GM23338 (cell line): ENCODE measurements around the gene PRDM7. TPM values are rescaled to one million over a fixed set of nuclear protein-coding genes. Genes with fewer than 3 reads are reported as not detected.

Experiments used
- ATAC-seq: fragments of 200-7000 bp; cut with Tn5 transposase; 3 replicates; pipeline ENCODE4 v1.9.1; 2020
- DNase-seq: peaks from one replicate; pipeline ENCODE4 v3.0.0-alpha.2; 2015; ENCODE audit warnings: low spot score
- H2AFZ ChIP-seq: fragments of 200-600 bp; sonication (generic); 2 replicates; pipeline ENCODE4 v1.8.0; 2016; ENCODE audit warnings: antibody characterized with exemption, mild to moderate bottlenecking, moderate library complexity
- H3F3A ChIP-seq: fragments of 200-600 bp; sonication (generic); replicated peaks from 2 replicates; pipeline ENCODE4 v1.8.0; 2017; ENCODE audit warnings: antibody characterized with exemption, mixed run types, low read depth
- H3K27ac ChIP-seq: fragments of 200-600 bp; sonication (generic); 2 replicates; pipeline ENCODE4 v1.6.1; 2016; ENCODE audit warnings: low read depth
- H3K27me3 ChIP-seq: fragments of 200-600 bp; sonication (generic); 2 replicates; pipeline ENCODE4 v1.8.0; 2016; ENCODE audit warnings: mild to moderate bottlenecking, mixed run types, moderate library complexity; ENCODE audit not compliant: insufficient read depth
- H3K36me3 ChIP-seq: fragments of 200-600 bp; sonication (generic); 2 replicates; pipeline ENCODE4 v1.8.0; 2016; ENCODE audit warnings: mild to moderate bottlenecking; ENCODE audit not compliant: insufficient read depth
- H3K4me1 ChIP-seq: fragments of 200-600 bp; sonication (generic); 2 replicates; pipeline ENCODE4 v1.8.0; 2016; ENCODE audit warnings: mild to moderate bottlenecking, moderate library complexity; ENCODE audit not compliant: insufficient read depth
- H3K4me2 ChIP-seq: fragments of 200-600 bp; sonication (generic); 2 replicates; pipeline ENCODE4 v1.7.1; 2017; ENCODE audit warnings: mixed run types
- H3K4me3 ChIP-seq: fragments of 200-600 bp; sonication (generic); 2 replicates; pipeline ENCODE4 v1.6.1; 2016; ENCODE audit warnings: mixed run types
- H3K79me2 ChIP-seq: fragments of 200-600 bp; sonication (generic); replicated peaks from 2 replicates; pipeline ENCODE4 v1.8.0; 2017; ENCODE audit warnings: mild to moderate bottlenecking; ENCODE audit not compliant: insufficient read depth
- H3K9me2 ChIP-seq: fragments of 200-600 bp; sonication (generic); 2 replicates; pipeline ENCODE4 v1.8.0; 2017; ENCODE audit not compliant: insufficient read depth
- H4K20me1 ChIP-seq: fragments of 200-600 bp; sonication (generic); replicated peaks from 2 replicates; pipeline ENCODE4 v1.8.0; 2017; ENCODE audit warnings: mild to moderate bottlenecking; ENCODE audit not compliant: insufficient read depth
- H3K27ac Mint-ChIP-seq: 2 replicates; pipeline ENCODE4 v1.8.0; 2020; ENCODE audit warnings: inconsistent platforms, mild to moderate bottlenecking, moderate library complexity, mixed read lengths
- H3K27me3 Mint-ChIP-seq: 3 replicates; pipeline ENCODE4 v1.8.0; 2022; ENCODE audit warnings: low read depth, mild to moderate bottlenecking, moderate library complexity, mixed read lengths, inconsistent platforms; ENCODE audit not compliant: insufficient read depth, poor library complexity
- H3K36me3 Mint-ChIP-seq: 3 replicates; pipeline ENCODE4 v1.8.0; 2021; ENCODE audit warnings: low read depth, mild to moderate bottlenecking, inconsistent platforms, moderate library complexity, mixed read lengths
- H3K4me1 Mint-ChIP-seq: 3 replicates; pipeline ENCODE4 v1.8.0; 2020; ENCODE audit warnings: mild to moderate bottlenecking, inconsistent platforms, mixed read lengths
- H3K4me3 Mint-ChIP-seq: 3 replicates; pipeline ENCODE4 v1.8.0; 2021; ENCODE audit warnings: moderate library complexity, mild to moderate bottlenecking, inconsistent platforms, mixed read lengths
- H3K9me3 Mint-ChIP-seq: 3 replicates; pipeline ENCODE4 v1.8.0; 2020; ENCODE audit warnings: moderate library complexity, mild to moderate bottlenecking, inconsistent platforms, mixed read lengths
- CREB1 ChIP-seq: fragments of 250-450 bp; sonication (Bioruptor Pico); IDR thresholded peaks from 2 replicates; pipeline ENCODE4 v1.5.0; 2020; ENCODE audit warnings: low read depth, mild to moderate bottlenecking, moderate library complexity
- EZH2 ChIP-seq: fragments of 200-600 bp; sonication (generic); IDR thresholded peaks from one replicate; pipeline ENCODE4 v1.8.0; 2017; ENCODE audit warnings: antibody characterized with exemption, mild to moderate bottlenecking, low read depth; ENCODE audit not compliant: unreplicated experiment
- EZH2phosphoT487 ChIP-seq: fragments of 200-600 bp; sonication (generic); IDR thresholded peaks from one replicate; pipeline ENCODE4 v1.8.1; 2018; ENCODE audit warnings: antibody characterized with exemption; ENCODE audit not compliant: unreplicated experiment
- JUNB ChIP-seq: IDR thresholded peaks from one replicate; pipeline ENCODE4 v1.6.1; 2016; ENCODE audit warnings: antibody characterized with exemption; ENCODE audit not compliant: unreplicated experiment
- NANOG ChIP-seq: IDR thresholded peaks from 2 replicates; pipeline ENCODE4 v1.6.1; 2016; ENCODE audit warnings: antibody characterized with exemption, borderline replicate concordance
- POLR2AphosphoS5 ChIP-seq: IDR thresholded peaks from 2 replicates; pipeline ENCODE4 v1.6.1; 2016; ENCODE audit warnings: antibody characterized with exemption, low read depth
- STAT1 ChIP-seq: IDR thresholded peaks from one replicate; pipeline ENCODE4 v1.6.1; 2016; ENCODE audit warnings: antibody characterized with exemption; ENCODE audit not compliant: unreplicated experiment
- ZNF114 ChIP-seq: fragments of 250-450 bp; sonication (Bioruptor Pico); IDR thresholded peaks from 2 replicates; pipeline ENCODE4 v1.5.0; 2020; ENCODE audit warnings: mild to moderate bottlenecking, moderate library complexity
- ZNF331 ChIP-seq: fragments of 250-450 bp; sonication (Bioruptor Pico); IDR thresholded peaks from 2 replicates; pipeline ENCODE4 v1.5.0; 2020; ENCODE audit warnings: low read depth, mild to moderate bottlenecking, moderate library complexity
- polyA plus RNA-seq: library from polyadenylated mRNA; unstranded; fragments of >200 nt; fragmentation: Nextera tagmentation; extraction: Ambion mirVana; gene quantifications from 2 replicates; pipeline ENCODE4 v1.2.1, GENCODE V29; 2016
- total RNA-seq: library from RNA; depleted of rRNA; stranded (reverse); fragments of >200 nt; shearing (Covaris generic); gene quantifications from 2 replicates; pipeline ENCODE4 v1.2.3, GENCODE V29; 2014
- TF ChIP-seq, protein P1 (sequence below): IDR thresholded peaks from one replicate; pipeline ENCODE4 v1.6.1; 2018; ENCODE audit warnings: antibody characterized with exemption; ENCODE audit not compliant: unreplicated experiment
- TF ChIP-seq, protein P2 (sequence below): IDR thresholded peaks from 2 replicates; pipeline ENCODE4 v1.6.1; 2016; ENCODE audit warnings: antibody characterized with exemption
- TF ChIP-seq, protein P3 (sequence below), 2 experiments: fragments of 200-600 bp in 1 of 2; sonication (generic) in 1 of 2; conservative IDR thresholded peaks; 2 replicates each; pipeline versions ENCODE4 v1.5.1 to v1.6.1; 2016 to 2017; ENCODE audit warnings: antibody characterized with exemption in 2 of 2, low read depth in 2 of 2, mild to moderate bottlenecking in 2 of 2, moderate library complexity in 1 of 2
- TF ChIP-seq, protein P4 (sequence below): fragments of 250-450 bp; sonication (Bioruptor Pico); IDR thresholded peaks from 2 replicates; pipeline ENCODE4 v1.5.0; 2020; ENCODE audit warnings: mild to moderate bottlenecking, moderate library complexity

The PRDM7 gene
- total and polyA plus RNA-seq, 2 experiments from 2014 or later = 0.08 TPM; not detected in 1

DNA sequence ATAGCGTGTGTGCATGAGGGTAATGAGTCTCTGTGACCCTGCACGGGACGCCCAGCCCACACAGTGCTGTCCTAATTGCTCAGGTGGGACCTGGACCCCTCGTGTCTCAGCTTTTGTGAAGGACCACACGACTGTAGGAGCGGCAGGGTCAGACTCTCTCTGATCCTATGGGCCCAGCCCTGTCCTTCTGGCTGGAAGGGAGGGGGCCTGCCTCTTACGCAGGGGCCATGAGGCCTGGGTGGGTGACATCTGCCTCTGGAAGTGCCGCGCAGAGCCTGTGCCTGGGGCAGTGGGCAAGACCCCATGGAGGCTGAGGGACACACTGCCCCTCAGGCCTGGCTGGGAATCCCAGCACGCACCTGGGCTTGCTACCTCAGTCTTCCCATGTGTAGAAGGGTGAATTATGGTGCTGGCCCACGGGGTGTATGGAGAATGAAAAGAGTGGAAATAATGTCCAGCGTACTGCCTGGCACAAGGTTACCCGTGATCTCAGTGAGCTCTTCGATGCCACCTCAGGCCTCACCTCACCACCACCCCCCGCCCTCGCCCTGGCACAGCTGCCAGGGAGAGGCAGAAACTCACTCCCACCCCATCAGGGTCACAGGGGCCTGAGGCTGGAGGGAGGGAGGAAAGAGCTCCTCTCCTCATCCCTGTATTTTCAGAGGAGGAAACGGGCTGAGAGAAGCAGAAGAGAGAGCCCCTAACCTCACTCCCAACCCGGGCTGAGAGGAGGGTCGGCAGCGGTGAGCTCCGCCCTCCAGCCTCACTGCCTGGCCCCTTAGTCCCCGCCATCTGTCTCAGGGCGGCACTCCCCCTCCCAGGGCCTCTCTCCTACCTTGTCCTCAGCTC is 30.8 kb downstream of the PRDM7 start:
- Histone ChIP-seq H3K4me1 (no peaks in the 10 kb centered on the region; the same call in 1 of the 2 replicates), H3K79me2 (no peaks in the 10 kb centered on the region), H3K4me3 (peak overlapping the region; percentile 70), H3K36me3 (no peaks in the 10 kb centered on the region), H2AFZ (peak overlapping the region; percentile 87; the same call in 1 of the 2 replicates), H4K20me1 (no peaks in the 10 kb centered on the region), H3K4me2 (peak overlapping the region; percentile 90), H3K9me2 (no peaks in the 10 kb centered on the region), H3F3A (peaks cover 8% of the 10 kb centered on the region), H3K27ac (no peak overlapping the region), H3K27me3 (no peaks in the 10 kb centered on the region)
- no peak for TF ChIP-seq EZH2phosphoT487
- TF ChIP-seq STAT1 = no peak
- no peak for TF ChIP-seq NANOG
- TF ChIP-seq, protein P1, sequence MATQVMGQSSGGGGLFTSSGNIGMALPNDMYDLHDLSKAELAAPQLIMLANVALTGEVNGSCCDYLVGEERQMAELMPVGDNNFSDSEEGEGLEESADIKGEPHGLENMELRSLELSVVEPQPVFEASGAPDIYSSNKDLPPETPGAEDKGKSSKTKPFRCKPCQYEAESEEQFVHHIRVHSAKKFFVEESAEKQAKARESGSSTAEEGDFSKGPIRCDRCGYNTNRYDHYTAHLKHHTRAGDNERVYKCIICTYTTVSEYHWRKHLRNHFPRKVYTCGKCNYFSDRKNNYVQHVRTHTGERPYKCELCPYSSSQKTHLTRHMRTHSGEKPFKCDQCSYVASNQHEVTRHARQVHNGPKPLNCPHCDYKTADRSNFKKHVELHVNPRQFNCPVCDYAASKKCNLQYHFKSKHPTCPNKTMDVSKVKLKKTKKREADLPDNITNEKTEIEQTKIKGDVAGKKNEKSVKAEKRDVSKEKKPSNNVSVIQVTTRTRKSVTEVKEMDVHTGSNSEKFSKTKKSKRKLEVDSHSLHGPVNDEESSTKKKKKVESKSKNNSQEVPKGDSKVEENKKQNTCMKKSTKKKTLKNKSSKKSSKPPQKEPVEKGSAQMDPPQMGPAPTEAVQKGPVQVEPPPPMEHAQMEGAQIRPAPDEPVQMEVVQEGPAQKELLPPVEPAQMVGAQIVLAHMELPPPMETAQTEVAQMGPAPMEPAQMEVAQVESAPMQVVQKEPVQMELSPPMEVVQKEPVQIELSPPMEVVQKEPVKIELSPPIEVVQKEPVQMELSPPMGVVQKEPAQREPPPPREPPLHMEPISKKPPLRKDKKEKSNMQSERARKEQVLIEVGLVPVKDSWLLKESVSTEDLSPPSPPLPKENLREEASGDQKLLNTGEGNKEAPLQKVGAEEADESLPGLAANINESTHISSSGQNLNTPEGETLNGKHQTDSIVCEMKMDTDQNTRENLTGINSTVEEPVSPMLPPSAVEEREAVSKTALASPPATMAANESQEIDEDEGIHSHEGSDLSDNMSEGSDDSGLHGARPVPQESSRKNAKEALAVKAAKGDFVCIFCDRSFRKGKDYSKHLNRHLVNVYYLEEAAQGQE = no peak
- TF ChIP-seq JUNB = no peak
- TF ChIP-seq ZNF114 = no peak
- TF ChIP-seq, protein P2, sequence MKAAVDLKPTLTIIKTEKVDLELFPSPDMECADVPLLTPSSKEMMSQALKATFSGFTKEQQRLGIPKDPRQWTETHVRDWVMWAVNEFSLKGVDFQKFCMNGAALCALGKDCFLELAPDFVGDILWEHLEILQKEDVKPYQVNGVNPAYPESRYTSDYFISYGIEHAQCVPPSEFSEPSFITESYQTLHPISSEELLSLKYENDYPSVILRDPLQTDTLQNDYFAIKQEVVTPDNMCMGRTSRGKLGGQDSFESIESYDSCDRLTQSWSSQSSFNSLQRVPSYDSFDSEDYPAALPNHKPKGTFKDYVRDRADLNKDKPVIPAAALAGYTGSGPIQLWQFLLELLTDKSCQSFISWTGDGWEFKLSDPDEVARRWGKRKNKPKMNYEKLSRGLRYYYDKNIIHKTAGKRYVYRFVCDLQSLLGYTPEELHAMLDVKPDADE = no peak
- TF ChIP-seq, protein P3, sequence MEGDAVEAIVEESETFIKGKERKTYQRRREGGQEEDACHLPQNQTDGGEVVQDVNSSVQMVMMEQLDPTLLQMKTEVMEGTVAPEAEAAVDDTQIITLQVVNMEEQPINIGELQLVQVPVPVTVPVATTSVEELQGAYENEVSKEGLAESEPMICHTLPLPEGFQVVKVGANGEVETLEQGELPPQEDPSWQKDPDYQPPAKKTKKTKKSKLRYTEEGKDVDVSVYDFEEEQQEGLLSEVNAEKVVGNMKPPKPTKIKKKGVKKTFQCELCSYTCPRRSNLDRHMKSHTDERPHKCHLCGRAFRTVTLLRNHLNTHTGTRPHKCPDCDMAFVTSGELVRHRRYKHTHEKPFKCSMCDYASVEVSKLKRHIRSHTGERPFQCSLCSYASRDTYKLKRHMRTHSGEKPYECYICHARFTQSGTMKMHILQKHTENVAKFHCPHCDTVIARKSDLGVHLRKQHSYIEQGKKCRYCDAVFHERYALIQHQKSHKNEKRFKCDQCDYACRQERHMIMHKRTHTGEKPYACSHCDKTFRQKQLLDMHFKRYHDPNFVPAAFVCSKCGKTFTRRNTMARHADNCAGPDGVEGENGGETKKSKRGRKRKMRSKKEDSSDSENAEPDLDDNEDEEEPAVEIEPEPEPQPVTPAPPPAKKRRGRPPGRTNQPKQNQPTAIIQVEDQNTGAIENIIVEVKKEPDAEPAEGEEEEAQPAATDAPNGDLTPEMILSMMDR (conservative IDR thresholded peaks at IDR 0.05; ENCODE audit: low read depth in 2 of 2) = no peak
- TF ChIP-seq EZH2 = no peak
- TF ChIP-seq ZNF331 = no peak
- TF ChIP-seq CREB1 (CRISPR knock-in tag) = no peak
- no peak for TF ChIP-seq POLR2AphosphoS5
- TF ChIP-seq, protein P4, sequence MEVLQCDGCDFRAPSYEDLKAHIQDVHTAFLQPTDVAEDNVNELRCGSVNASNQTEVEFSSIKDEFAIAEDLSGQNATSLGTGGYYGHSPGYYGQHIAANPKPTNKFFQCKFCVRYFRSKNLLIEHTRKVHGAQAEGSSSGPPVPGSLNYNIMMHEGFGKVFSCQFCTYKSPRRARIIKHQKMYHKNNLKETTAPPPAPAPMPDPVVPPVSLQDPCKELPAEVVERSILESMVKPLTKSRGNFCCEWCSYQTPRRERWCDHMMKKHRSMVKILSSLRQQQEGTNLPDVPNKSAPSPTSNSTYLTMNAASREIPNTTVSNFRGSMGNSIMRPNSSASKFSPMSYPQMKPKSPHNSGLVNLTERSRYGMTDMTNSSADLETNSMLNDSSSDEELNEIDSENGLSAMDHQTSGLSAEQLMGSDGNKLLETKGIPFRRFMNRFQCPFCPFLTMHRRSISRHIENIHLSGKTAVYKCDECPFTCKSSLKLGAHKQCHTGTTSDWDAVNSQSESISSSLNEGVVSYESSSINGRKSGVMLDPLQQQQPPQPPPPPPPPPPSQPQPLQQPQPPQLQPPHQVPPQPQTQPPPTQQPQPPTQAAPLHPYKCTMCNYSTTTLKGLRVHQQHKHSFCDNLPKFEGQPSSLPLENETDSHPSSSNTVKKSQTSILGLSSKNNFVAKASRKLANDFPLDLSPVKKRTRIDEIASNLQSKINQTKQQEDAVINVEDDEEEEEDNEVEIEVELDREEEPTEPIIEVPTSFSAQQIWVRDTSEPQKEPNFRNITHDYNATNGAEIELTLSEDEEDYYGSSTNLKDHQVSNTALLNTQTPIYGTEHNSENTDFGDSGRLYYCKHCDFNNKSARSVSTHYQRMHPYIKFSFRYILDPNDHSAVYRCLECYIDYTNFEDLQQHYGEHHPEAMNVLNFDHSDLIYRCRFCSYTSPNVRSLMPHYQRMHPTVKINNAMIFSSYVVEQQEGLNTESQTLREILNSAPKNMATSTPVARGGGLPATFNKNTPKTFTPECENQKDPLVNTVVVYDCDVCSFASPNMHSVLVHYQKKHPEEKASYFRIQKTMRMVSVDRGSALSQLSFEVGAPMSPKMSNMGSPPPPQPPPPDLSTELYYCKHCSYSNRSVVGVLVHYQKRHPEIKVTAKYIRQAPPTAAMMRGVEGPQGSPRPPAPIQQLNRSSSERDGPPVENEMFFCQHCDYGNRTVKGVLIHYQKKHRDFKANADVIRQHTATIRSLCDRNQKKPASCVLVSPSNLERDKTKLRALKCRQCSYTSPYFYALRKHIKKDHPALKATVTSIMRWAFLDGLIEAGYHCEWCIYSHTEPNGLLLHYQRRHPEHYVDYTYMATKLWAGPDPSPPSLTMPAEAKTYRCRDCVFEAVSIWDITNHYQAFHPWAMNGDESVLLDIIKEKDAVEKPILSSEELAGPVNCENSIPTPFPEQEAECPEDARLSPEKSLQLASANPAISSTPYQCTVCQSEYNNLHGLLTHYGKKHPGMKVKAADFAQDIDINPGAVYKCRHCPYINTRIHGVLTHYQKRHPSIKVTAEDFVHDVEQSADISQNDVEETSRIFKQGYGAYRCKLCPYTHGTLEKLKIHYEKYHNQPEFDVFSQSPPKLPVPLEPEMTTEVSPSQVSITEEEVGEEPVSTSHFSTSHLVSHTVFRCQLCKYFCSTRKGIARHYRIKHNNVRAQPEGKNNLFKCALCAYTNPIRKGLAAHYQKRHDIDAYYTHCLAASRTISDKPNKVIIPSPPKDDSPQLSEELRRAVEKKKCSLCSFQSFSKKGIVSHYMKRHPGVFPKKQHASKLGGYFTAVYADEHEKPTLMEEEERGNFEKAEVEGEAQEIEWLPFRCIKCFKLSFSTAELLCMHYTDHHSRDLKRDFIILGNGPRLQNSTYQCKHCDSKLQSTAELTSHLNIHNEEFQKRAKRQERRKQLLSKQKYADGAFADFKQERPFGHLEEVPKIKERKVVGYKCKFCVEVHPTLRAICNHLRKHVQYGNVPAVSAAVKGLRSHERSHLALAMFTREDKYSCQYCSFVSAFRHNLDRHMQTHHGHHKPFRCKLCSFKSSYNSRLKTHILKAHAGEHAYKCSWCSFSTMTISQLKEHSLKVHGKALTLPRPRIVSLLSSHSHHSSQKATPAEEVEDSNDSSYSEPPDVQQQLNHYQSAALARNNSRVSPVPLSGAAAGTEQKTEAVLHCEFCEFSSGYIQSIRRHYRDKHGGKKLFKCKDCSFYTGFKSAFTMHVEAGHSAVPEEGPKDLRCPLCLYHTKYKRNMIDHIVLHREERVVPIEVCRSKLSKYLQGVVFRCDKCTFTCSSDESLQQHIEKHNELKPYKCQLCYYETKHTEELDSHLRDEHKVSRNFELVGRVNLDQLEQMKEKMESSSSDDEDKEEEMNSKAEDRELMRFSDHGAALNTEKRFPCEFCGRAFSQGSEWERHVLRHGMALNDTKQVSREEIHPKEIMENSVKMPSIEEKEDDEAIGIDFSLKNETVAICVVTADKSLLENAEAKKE (CRISPR knock-in tag) = no peak
- Mint-ChIP-seq H3K4me3 (peak overlapping the region; percentile 61), H3K27ac (no peak overlapping the region), H3K4me1 (peaks cover 10% of the 10 kb centered on the region; the same call in 2 of the 3 replicates), H3K36me3 (peaks cover 3% of the 10 kb centered on the region; the same call in 2 of the 3 replicates), H3K27me3 (peaks cover 14% of the 10 kb centered on the region), H3K9me3 (no peaks in the 10 kb centered on the region)
- peak; percentile 93 for ATAC-seq
- DNase-seq = peak; percentile 95
